Nephron (organoid): ENCODE results near the gene BMPR1A.
A peak's percentile ranks its signal among the peaks of the same experiment; 100 is the strongest.

Source experiments
- H3K27ac Mint-ChIP-seq, 3 experiments: 2 replicates each; pipeline ENCODE4 v1.8.0; 2020; ENCODE audit warnings: mixed read lengths in 3 of 3, mild to moderate bottlenecking in 2 of 3, moderate library complexity in 1 of 3
- H3K27me3 Mint-ChIP-seq: 2 replicates; pipeline ENCODE4 v1.8.0; 2021; ENCODE audit warnings: low read depth, mild to moderate bottlenecking, moderate library complexity, mixed read lengths
- H3K36me3 Mint-ChIP-seq: 2 replicates; pipeline ENCODE4 v1.8.0; 2020; ENCODE audit warnings: low read depth, mixed read lengths
- H3K4me1 Mint-ChIP-seq: 2 replicates; pipeline ENCODE4 v1.8.0; 2020; ENCODE audit warnings: mixed read lengths
- H3K4me3 Mint-ChIP-seq, 3 experiments: 2 replicates each; pipeline ENCODE4 v1.8.0; 2020; ENCODE audit warnings: mild to moderate bottlenecking in 3 of 3, mixed read lengths in 3 of 3, moderate library complexity in 2 of 3
- H3K9me3 Mint-ChIP-seq: 2 replicates; pipeline ENCODE4 v1.8.0; 2020; ENCODE audit warnings: mixed read lengths
- CTCF ChIP-seq, 3 experiments: fragments of 200-600 bp; sonication (generic); IDR thresholded peaks; one replicate each; pipeline ENCODE4 v1.5.0; 2021; ENCODE audit warnings: antibody characterized with exemption in 3 of 3; ENCODE audit not compliant: unreplicated experiment in 3 of 3

The BMPR1A gene

GRCh38 chr10:86715836-86716235 lies 40.6 kb upstream of the BMPR1A start:
- peaks cover 6% of the 10 kb centered on the region for H3K27me3 Mint-ChIP-seq

GRCh38 chr10:86716466-86716865 lies 40.0 kb upstream of the BMPR1A start:
- no peak overlapping the region for H3K27ac Mint-ChIP-seq
- no peak overlapping the region for H3K4me3 Mint-ChIP-seq
- peaks cover 23% of the 10 kb centered on the region for H3K4me1 Mint-ChIP-seq
- no peaks in the 10 kb centered on the region for H3K36me3 Mint-ChIP-seq
- H3K9me3 Mint-ChIP-seq: no peaks in the 10 kb centered on the region
- TF ChIP-seq CTCF (IDR thresholded peaks at IDR 0.05; ENCODE audit: unreplicated experiment in 3 of 3): no peak
- H3K27me3 Mint-ChIP-seq: peaks cover 6% of the 10 kb centered on the region

More at GRCh38 chr10:86715836-86716235, 40.6 kb upstream of the BMPR1A start:
- Mint-ChIP-seq H3K9me3 (no peaks in the 10 kb centered on the region), H3K4me3 (no peak overlapping the region), H3K4me1 (peaks cover 25% of the 10 kb centered on the region), H3K27ac (peak overlapping the region; percentile 7 to 54 (median 26)), H3K36me3 (no peaks in the 10 kb centered on the region)
- no peak for TF ChIP-seq CTCF (IDR thresholded peaks at IDR 0.05; ENCODE audit: unreplicated experiment in 3 of 3)

GRCh38 chr10:86718556-86718955 lies 37.9 kb upstream of the BMPR1A start:
- Mint-ChIP-seq H3K9me3 (no peaks in the 10 kb centered on the region), H3K36me3 (no peaks in the 10 kb centered on the region), H3K27ac (no peak overlapping the region), H3K4me1 (peaks cover 19% of the 10 kb centered on the region), H3K4me3 (no peak overlapping the region), H3K27me3 (peaks cover 6% of the 10 kb centered on the region)
- no peak for TF ChIP-seq CTCF (IDR thresholded peaks at IDR 0.05; ENCODE audit: unreplicated experiment in 3 of 3)

- Mint-ChIP-seq H3K4me3 (no peak overlapping the region), H3K36me3 (no peaks in the 10 kb centered on the region), H3K4me1 (no peaks in the 10 kb centered on the region), H3K9me3 (no peaks in the 10 kb centered on the region), H3K27ac (no peak overlapping the region), H3K27me3 (no peaks in the 10 kb centered on the region)
- TF ChIP-seq CTCF (IDR thresholded peaks at IDR 0.05; ENCODE audit: unreplicated experiment in 3 of 3): no peak
Observed at GRCh38 chr10:86721232-86721631, 35.2 kb upstream of the BMPR1A start.

GRCh38 chr10:86723009-86723408 lies 33.4 kb upstream of the BMPR1A start:
- no peaks in the 10 kb centered on the region for H3K9me3 Mint-ChIP-seq
- peaks cover under 1% of the 10 kb centered on the region for H3K36me3 Mint-ChIP-seq
- no peak overlapping the region for H3K4me3 Mint-ChIP-seq
- no peaks in the 10 kb centered on the region for H3K27me3 Mint-ChIP-seq
- no peak overlapping the region for H3K27ac Mint-ChIP-seq
- peaks cover 4% of the 10 kb centered on the region for H3K4me1 Mint-ChIP-seq
- TF ChIP-seq CTCF (IDR thresholded peaks at IDR 0.05; ENCODE audit: unreplicated experiment in 3 of 3): no peak

GRCh38 chr10:86724445-86724844 lies 32.0 kb upstream of the BMPR1A start:
- no peak overlapping the region for H3K4me3 Mint-ChIP-seq
- no peak for TF ChIP-seq CTCF (IDR thresholded peaks at IDR 0.05; ENCODE audit: unreplicated experiment in 3 of 3)

More at GRCh38 chr10:86724445-86724844, 32.0 kb upstream of the BMPR1A start:
- Mint-ChIP-seq H3K9me3 (no peaks in the 10 kb centered on the region), H3K27ac (no peak overlapping the region), H3K4me1 (peaks cover 4% of the 10 kb centered on the region), H3K36me3 (peaks cover 3% of the 10 kb centered on the region), H3K27me3 (no peaks in the 10 kb centered on the region)
